Measurements from ENCODE around the gene UBTD1. TPM values are rescaled to one million over a fixed set of nuclear protein-coding genes. Genes with fewer than 3 reads are reported as not detected.
A peak's percentile ranks its signal among the peaks of the same experiment; 100 is the strongest.
"Not testable (repeated sequence)": the region's sequence is repeated elsewhere in the genome, so short reads cannot be mapped to it uniquely, and the experiment has no call there.

Gene UBTD1
- total RNA-seq, 3 donors from 2014 or later: 0.49 to 7.3 (median 3.4) TPM

GRCh38 chr10:97553575-97554031 is 54.9 kb downstream of the UBTD1 start:
- DNase-seq (peak in 2 of 3 donors; percentile 72 to 75), ATAC-seq (peak; percentile 89)
- Histone ChIP-seq H3K9me3 (peaks cover 1% of the 10 kb centered on the region), H3K4me1 (ENCODE audit: low read depth) (no peaks in the 10 kb centered on the region), H3K4me3 (no peak overlapping the region), H3K36me3 (ENCODE audit: low read depth) (no peaks in the 10 kb centered on the region)
- intact Hi-C loops (cut with DNase I, micrococcal nuclease): loop anchor here (10.0 kb wide), 1 partner anchor 89 kb away; no protein-coding TSS in a partner anchor
- TF ChIP-seq, protein P1, sequence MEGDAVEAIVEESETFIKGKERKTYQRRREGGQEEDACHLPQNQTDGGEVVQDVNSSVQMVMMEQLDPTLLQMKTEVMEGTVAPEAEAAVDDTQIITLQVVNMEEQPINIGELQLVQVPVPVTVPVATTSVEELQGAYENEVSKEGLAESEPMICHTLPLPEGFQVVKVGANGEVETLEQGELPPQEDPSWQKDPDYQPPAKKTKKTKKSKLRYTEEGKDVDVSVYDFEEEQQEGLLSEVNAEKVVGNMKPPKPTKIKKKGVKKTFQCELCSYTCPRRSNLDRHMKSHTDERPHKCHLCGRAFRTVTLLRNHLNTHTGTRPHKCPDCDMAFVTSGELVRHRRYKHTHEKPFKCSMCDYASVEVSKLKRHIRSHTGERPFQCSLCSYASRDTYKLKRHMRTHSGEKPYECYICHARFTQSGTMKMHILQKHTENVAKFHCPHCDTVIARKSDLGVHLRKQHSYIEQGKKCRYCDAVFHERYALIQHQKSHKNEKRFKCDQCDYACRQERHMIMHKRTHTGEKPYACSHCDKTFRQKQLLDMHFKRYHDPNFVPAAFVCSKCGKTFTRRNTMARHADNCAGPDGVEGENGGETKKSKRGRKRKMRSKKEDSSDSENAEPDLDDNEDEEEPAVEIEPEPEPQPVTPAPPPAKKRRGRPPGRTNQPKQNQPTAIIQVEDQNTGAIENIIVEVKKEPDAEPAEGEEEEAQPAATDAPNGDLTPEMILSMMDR (IDR thresholded peaks at IDR 0.05): peak; percentile 42

DNA sequence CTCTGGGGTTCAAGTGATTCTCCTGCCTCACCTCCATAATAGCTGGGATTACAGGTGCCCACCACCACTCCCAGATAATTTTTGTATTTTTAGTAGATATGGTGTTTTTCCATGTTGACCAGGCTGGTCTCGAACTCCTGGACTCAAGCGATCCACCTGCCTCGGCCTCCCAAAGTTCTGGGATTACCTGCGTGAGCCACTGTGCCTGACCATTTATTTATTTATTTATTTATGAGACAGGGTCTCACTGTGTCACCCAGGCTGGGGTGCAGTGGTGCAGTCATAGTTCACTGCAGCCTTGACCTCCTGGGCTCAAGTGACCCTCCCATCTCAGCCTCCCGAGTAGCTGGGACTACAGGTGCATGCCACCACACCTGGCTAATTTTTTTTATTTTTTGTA is 55.6 kb downstream of the UBTD1 start:
- intact Hi-C loops (cut with DNase I, micrococcal nuclease): loop anchor here (10.0 kb wide), 1 partner anchor 90 kb away; no protein-coding TSS in a partner anchor
- H3K4me1 ChIP-seq (ENCODE audit: low read depth); H3K9me3 ChIP-seq; H3K4me3 ChIP-seq; H3K36me3 ChIP-seq (ENCODE audit: low read depth); ATAC-seq; DNase-seq: not testable (repeated sequence)

DNA sequence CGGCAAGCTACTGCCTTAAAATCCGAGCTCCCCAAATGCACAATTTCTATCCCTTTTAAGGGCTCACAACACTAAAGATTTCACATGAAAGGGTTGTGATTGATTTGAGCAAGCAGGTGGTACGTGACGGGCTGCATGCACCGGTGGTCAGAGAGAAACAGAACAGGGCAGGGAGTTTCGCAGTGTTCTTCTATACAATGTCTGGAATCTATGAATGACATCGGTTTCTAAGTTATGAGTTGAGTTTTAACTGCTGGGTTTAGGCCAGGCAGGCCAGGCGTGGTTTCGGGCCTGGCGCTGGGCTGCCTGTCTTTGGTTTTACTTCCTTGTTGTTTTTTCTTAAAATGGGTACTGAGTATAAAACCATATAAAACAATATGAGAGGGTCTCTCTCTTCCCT is 56.8 kb downstream of the UBTD1 start:
- not testable (repeated sequence) for H3K4me3 ChIP-seq; H3K9me3 ChIP-seq; ATAC-seq; DNase-seq; H3K4me1 ChIP-seq (ENCODE audit: low read depth); H3K36me3 ChIP-seq (ENCODE audit: low read depth)
- intact Hi-C loops (cut with DNase I, micrococcal nuclease): loop anchor here (10.0 kb wide), 1 partner anchor 91 kb away; no protein-coding TSS in a partner anchor

GRCh38 chr10:97560731-97561381 is 62.1 kb downstream of the UBTD1 start:
- H3K4me1 ChIP-seq (ENCODE audit: low read depth); H3K36me3 ChIP-seq (ENCODE audit: low read depth); ATAC-seq; intact Hi-C loops (cut with DNase I, micrococcal nuclease); H3K9me3 ChIP-seq; H3K4me3 ChIP-seq: not testable (repeated sequence)
- peak in 1 of 3 donors; percentile 21 for DNase-seq

GRCh38 chr10:97561386-97562077 is 62.8 kb downstream of the UBTD1 start:
- DNase-seq; H3K4me1 ChIP-seq (ENCODE audit: low read depth); H3K36me3 ChIP-seq (ENCODE audit: low read depth); H3K9me3 ChIP-seq; H3K4me3 ChIP-seq; ATAC-seq; intact Hi-C loops (cut with DNase I, micrococcal nuclease): not testable (repeated sequence)

- H3K9me3 ChIP-seq; intact Hi-C loops (cut with DNase I, micrococcal nuclease); H3K4me1 ChIP-seq (ENCODE audit: low read depth); H3K4me3 ChIP-seq; DNase-seq; H3K36me3 ChIP-seq (ENCODE audit: low read depth); ATAC-seq: not testable (repeated sequence)
Measured at GRCh38 chr10:97562329-97562728, 63.6 kb downstream of the UBTD1 start.

DNA sequence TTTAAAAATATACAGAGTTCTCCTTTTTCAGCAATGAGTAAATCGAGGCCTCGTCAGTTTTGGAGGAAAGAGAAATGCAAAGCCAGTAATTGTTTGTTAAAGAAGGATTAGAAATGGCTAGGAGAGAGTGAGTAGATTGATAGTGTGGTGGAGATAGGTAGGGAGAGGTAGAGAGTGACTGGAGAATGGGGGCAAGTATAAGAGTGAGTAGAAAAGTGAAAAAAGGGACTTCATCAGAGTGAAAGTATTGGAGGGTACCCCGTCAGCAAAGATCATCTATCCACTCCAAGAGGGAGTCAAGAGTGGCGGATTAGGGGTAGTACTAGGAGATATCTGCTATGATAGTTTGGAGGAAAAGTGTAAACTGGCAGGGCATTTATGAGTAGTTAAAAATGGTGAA is 64.6 kb downstream of the UBTD1 start:
- no peak overlapping the region for H3K4me3 ChIP-seq
- H3K36me3 ChIP-seq (ENCODE audit: low read depth): no peaks in the 10 kb centered on the region
- no peak for DNase-seq
- ATAC-seq: no peak
- peaks cover 7% of the 10 kb centered on the region for H3K9me3 ChIP-seq
- intact Hi-C loops (cut with DNase I, micrococcal nuclease): no loop called here
- no peaks in the 10 kb centered on the region for H3K4me1 ChIP-seq (ENCODE audit: low read depth)
- TF ChIP-seq, protein P1 (IDR thresholded peaks at IDR 0.05): no peak

DNA sequence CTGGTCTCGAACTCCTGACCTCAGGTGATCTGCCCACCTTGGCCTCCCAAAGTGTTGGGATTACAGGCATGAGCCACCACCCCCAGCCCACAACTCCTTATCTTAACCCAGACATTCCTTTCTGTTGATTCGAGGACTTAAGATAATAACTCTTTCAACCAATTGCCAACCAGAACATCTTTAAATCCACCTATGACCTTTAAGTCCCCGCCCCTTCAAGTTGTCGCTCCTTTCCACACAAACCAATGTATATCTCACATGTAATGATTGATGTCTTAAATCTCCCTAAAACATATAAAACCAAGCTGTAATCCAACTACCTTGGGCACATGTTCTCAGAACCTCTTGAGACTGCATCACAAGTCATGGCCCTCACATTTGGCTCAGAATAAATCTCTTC is 66.1 kb downstream of the UBTD1 start:
- TF ChIP-seq, protein P1 (IDR thresholded peaks at IDR 0.05): no peak
- Histone ChIP-seq H3K36me3 (ENCODE audit: low read depth) (no peaks in the 10 kb centered on the region), H3K9me3 (peaks cover 7% of the 10 kb centered on the region), H3K4me1 (ENCODE audit: low read depth) (no peaks in the 10 kb centered on the region), H3K4me3 (no peak overlapping the region)
- no peak for ATAC-seq
- intact Hi-C loops (cut with DNase I, micrococcal nuclease): no loop called here
- no peak for DNase-seq
